Measurements from ENCODE around the gene RXRA.

GRCh38 chr9:134396258-134396742 is 70.0 kb downstream of the RXRA start:
- TF ChIP-seq EP300 (IDR thresholded peaks at IDR 0.05; ENCODE audit: low read depth): no peak
- TF ChIP-seq CTCF (IDR thresholded peaks at IDR 0.05): no peak
- no peak for TF ChIP-seq POLR2A (IDR thresholded peaks at IDR 0.05)

All from transverse colon (tissue), 3 donors.